HL-60/S4 treated with retinoic acid at 250 ng/mL for 4 days and 3 days (cell line): Measurements from ENCODE around the gene PPP1R3D.

Experiments
- in situ Hi-C: fragments of 300-500 bp; cut with MboI; formaldehyde crosslinking; loops from 2 replicates; pipeline ENCODE4 v1.7.0; 2022; ENCODE audit warnings: low sequenced_read_pairs

PPP1R3D gene, protein sequence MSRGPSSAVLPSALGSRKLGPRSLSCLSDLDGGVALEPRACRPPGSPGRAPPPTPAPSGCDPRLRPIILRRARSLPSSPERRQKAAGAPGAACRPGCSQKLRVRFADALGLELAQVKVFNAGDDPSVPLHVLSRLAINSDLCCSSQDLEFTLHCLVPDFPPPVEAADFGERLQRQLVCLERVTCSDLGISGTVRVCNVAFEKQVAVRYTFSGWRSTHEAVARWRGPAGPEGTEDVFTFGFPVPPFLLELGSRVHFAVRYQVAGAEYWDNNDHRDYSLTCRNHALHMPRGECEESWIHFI

DNA sequence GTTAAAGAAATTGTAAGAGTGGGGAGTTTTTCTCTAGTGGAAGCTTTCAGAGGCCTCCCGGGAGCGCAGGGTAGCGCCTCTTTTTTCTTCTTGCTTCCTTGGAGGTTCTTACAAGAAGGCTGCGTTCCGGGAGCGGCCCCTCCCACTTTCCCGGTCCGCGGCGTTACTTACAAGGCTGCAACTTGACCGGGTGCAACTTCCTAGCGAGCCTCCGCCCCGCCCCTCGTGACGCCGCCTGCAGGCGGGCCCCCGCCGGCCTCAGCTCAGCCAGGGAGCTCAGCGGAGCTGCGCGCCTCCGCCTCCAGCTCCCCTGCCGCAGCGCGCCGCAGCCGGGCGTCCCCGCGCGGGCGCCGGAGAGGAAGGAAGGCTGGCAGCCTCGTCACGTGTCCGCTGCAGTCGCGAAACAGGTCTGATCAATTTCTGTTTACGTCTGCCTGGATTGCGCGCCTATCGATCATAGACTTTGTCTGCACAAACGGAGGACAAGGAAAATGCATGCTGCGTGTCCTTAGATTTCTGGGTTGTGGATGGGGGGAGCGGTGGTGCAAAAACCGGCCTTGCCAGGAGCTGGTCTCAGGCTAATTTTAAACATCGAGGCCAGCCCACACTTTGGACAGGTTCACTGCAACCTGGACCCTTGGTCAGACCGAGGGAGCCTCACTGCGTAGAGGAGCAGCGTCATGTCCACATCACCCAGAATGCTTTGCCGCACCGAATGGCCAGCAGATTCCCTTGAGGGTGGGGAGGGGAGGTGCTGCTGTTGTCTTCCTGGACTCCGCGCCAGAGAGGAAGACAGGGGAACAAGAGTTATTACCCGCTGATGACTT is at the start of gene PPP1R3D, which contains the start of gene FAM217B:
Gene PPP1R3D, minus strand, starts transcription at position 177 of the 827 bp plus-strand sequence. CDS start 374 bp downstream, outside the sequence.
Gene FAM217B, plus strand, starts transcription at position 261 of the 827 bp plus-strand sequence. CDS start 3,555 bp downstream, outside the sequence.
- in situ Hi-C loops, result no loop called here

DNA sequence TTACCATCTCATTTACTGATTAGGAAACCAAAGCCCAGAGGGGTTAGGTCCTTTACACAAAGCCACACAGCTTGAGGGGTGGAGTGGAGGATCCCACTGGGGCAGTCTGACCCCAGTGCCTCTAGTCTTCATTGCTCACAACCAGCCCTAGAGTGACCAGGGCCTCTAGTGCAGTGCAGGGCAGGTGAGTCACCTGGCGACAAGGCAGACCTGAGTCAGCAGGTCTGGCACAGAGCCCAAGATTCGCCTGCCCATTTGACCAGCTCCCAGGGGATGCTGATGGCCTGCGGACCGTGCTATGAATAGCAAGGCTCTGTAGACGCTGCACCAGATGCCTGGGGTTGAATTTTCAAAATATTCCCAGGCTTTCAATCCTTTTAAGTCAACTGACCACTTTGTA is 48.0 kb upstream of the PPP1R3D start:
- in situ Hi-C loops, result no loop called here

GRCh38 chr20:59987135-59987534 is 47.0 kb upstream of the PPP1R3D start:
- in situ Hi-C loops, result no loop called here

GRCh38 chr20:59985864-59986263 is 45.8 kb upstream of the PPP1R3D start:
- in situ Hi-C loops, result no loop called here

- in situ Hi-C loops, result no loop called here
Observed at GRCh38 chr20:59985164-59985563, 45.1 kb upstream of the PPP1R3D start.

GRCh38 chr20:59984541-59984940 is 44.4 kb upstream of the PPP1R3D start:
- in situ Hi-C loops, result no loop called here

DNA sequence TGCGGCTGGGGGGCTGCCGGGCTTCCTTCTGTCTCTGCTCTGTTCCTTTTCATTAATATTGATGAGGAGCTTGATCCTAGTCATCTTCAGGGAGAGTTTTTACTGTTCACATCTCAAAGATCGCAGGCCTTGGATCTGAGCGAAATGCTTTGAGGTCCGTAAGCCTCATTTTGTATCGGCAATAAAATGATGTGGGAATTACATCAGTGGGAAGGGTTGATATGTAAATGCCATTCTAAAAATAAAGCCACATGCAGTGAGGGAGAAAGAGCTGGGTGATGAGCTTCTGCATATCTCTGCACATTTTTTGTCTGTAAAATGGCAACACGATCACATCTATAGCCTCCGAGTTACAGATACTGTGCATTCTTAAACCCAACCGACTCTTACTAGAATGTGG is 43.0 kb upstream of the PPP1R3D start:
- in situ Hi-C loops, result no loop called here

DNA sequence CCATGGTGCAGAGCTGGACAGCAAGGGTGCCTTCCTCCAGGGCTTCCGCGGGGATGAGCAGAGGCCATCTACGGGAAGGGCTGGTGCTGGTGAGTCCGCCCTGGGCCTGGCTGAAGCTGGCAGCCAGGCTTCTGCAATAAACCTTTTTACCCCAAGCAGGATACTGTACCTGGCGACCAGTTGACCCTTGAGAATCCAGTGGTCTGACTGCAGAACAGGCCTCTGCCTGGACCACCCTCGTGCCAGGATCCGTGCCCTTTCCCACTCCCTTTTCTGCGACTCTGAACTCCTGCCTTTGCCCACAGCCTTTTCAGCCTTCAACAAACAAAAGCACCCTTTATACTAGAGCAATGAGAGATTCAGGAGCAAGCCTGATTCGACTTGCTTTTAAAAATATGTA is 37.0 kb upstream of the PPP1R3D start:
- in situ Hi-C loops, result no loop called here

GRCh38 chr20:59976156-59976782 is 36.2 kb upstream of the PPP1R3D start:
- in situ Hi-C loops, result no loop called here

DNA sequence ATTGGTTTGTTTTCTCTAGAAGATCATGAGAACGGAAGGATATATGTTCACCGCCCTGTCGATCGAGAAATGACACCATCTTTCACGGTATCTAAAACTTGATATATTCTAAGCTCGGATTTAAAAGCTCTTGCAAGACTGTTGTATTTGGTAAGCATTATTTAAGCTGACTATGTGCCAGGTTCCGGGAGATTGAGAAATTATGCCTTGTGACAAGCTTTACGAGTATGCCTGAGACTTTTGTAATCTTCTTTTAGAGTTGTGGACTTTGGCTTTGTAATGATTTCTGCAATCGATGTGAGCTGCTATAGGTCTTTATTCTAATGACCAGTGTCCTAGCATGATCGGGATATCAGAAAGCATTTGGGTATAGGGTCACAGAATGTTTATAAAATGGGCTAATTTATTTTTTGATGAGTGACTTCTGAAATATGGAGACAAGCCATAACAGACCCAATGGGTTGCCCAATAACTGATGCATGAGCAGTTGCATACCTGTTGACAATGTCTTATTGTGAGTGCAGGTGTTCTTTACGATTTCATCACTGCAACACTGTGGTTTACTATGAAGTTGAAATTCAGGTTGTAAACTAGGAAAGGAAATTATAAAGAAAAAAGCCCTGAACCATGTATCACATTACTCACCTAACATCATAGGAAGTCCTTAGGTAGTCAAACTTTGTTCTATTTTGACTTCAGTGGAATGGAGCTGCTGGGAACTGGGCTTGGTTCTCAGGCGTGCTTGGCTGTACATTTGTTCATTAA is 32.1 kb upstream of the PPP1R3D start:
- in situ Hi-C loops, result loop anchor here (25.0 kb wide), 1 partner anchor 1290 kb away; the partner anchor contains the start of gene CDH4

GRCh38 chr20:59971428-59971827 is 31.3 kb upstream of the PPP1R3D start:
- in situ Hi-C loops, result loop anchor here (25.0 kb wide), 1 partner anchor 1291 kb away; the partner anchor contains the start of gene CDH4

- in situ Hi-C loops, result loop anchor here (25.0 kb wide), 1 partner anchor 1296 kb away; the partner anchor contains the start of gene CDH4
Observed at GRCh38 chr20:59966428-59966827, 26.3 kb upstream of the PPP1R3D start.

GRCh38 chr20:59962155-59962554 is 22.1 kb upstream of the PPP1R3D start:
- in situ Hi-C loops, result loop anchor here (25.0 kb wide), 1 partner anchor 1300 kb away; the partner anchor contains the start of gene CDH4

DNA sequence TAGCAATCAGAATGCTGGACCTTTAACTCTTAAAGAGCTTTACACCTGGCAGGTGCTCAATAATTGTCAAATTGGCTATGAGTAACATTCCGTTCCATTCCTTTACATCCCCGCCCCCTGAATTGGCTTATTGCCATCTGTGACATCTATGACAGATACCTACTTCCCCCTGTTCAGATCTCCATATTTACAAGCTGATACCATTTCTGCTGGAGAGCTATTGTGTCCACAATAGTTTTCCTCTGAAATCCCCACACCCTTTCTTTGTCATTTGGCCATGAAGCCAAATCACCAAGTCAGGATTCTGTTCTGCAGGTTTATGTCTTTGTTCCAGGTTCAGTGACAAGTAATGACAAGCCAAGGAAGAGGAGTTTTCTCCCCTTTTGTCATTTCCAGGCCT is 21.3 kb upstream of the PPP1R3D start:
- in situ Hi-C loops, result loop anchor here (25.0 kb wide), 1 partner anchor 1301 kb away; the partner anchor contains the start of gene CDH4

DNA sequence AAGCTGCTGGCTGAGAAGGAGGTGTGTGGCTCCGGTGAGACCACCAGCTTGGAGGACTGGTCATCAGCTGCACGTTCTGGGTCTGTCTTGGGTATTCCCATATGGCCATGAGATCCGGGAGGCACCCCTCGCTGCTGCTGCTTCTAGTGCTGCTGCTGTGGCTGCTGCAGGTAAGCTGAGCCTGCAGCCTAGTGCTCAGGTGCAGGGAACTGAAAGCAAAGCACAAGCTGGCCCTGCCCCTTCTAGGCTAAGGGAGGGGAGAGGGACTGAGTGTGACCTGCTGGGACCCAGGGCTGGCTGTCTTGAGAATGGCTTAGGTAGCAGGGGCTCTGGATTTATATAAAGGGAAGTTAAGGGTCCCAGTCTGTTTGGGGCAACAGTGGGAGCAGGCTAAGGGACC is 18.5 kb upstream of the PPP1R3D start:
- in situ Hi-C loops, result loop anchor here (25.0 kb wide), 1 partner anchor 1304 kb away; the partner anchor contains the start of gene CDH4

GRCh38 chr20:59958123-59958522 is 18.0 kb upstream of the PPP1R3D start, which contains the start of gene CDH26:
Gene CDH26, plus strand, starts transcription at chr20:59958423. Its CDS starts 304 bp downstream, at chr20:59958727.
- in situ Hi-C loops, result loop anchor here (25.0 kb wide), 1 partner anchor 1304 kb away; the partner anchor contains the start of gene CDH4

- in situ Hi-C loops, result loop anchor here (25.0 kb wide), 1 partner anchor 1305 kb away; the partner anchor contains the start of gene CDH4
Observed at GRCh38 chr20:59957568-59957967, 17.5 kb upstream of the PPP1R3D start.

- in situ Hi-C loops, result loop anchor here (25.0 kb wide), 1 partner anchor 1307 kb away; the partner anchor contains the start of gene CDH4
Observed at GRCh38 chr20:59955131-59955796, 15.2 kb upstream of the PPP1R3D start.

DNA sequence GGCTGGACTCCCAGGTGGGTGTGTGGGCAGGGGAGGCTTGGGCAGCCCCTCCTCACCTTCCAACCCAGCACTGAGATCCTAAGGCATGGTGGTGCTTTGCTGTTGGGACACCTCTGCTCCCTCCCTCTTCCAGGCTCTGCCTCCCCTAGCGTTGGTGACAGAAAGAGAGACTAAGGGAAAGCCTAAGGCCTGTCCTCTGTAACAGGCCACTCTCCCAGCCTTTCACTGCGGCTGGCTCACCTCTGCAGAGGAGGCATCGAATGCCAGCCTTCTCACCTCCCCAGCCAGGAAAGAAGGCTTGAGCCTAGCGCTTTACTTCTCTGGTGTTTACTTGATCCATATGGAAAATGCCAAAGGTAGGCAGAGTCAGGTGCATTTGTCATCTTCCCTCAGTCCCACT is 14.6 kb upstream of the PPP1R3D start:
- in situ Hi-C loops, result loop anchor here (25.0 kb wide), 1 partner anchor 1308 kb away; the partner anchor contains the start of gene CDH4
